ENCODE measurements around the gene OGFR. TPM values are rescaled to one million over a fixed set of nuclear protein-coding genes. Genes with fewer than 3 reads are reported as not detected.

Gene OGFR
- 38.6 to 50.9 TPM (median 47.4 TPM) in 5 replicates for total RNA-seq (2022; extraction: Qiagen RNA extraction)

DNA sequence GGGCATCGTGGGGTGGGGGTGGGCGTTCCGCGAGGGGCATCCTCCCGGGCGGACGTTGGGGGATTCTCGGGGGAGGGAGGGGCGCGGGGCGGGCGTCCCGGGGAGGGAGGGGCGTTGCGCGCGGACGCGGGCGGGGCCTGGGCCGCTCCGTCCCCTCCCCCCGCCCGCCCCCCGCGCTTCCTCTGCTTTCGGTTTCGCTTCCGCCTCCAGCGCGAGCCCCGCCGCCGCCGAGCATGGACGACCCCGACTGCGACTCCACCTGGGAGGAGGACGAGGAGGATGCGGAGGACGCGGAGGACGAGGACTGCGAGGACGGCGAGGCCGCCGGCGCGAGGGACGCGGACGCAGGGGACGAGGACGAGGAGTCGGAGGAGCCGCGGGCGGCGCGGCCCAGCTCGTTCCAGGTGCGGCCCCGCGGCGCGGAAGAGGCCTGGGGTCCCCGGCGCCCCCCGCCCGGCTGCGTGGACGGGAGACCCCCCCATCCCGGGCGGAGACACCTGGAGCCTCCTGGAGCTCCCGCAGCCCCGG lies at the start of gene OGFR:
OGFR (plus strand) TSS at position 209 of the 528 bp plus-strand sequence; CDS start at position 234, 25 bp downstream.

GRCh38 chr20:62816884-62817873 lies 12.5 kb downstream of the OGFR start, which contains the start of gene COL9A3:
TSS of gene COL9A3 (plus strand) at chr20:62817050. CDS start at chr20:62817065, 15 bp downstream.

GRCh38 chr20:62861726-62862336 lies 57.2 kb downstream of the OGFR start, which contains the start of gene TCFL5:
TSS of gene TCFL5 (minus strand) at chr20:62861822. CDS start at chr20:62861670, 152 bp downstream.

Other genes with a start within 250 kb of the OGFR start
- 6.4 to 9.8 TPM (median 9.0 TPM) in 5 replicates for gene SLCO4A1, start 162.3 kb upstream of the OGFR start, total RNA-seq (2022; extraction: Qiagen RNA extraction)
- gene NTSR1, start 96.0 kb upstream of the OGFR start, total RNA-seq (2022; extraction: Qiagen RNA extraction), result 0.09 to 0.17 TPM (median 0.16 TPM) in 5 replicates
- 21.3 to 25.8 TPM (median 23.7 TPM) in 5 replicates for gene MRGBP, start 8.4 kb upstream of the OGFR start, total RNA-seq (2022; extraction: Qiagen RNA extraction)
- gene COL9A3, start 12.2 kb downstream of the OGFR start, total RNA-seq (2022; extraction: Qiagen RNA extraction), result 0.37 to 0.84 TPM (median 0.55 TPM) in 5 replicates
- gene TCFL5, start 57.0 kb downstream of the OGFR start, total RNA-seq (2022; extraction: Qiagen RNA extraction), result 3.9 to 4.6 TPM (median 4.0 TPM) in 5 replicates
- gene DIDO1, start 121.7 kb downstream of the OGFR start, total RNA-seq (2022; extraction: Qiagen RNA extraction), result 20.3 to 25.8 TPM (median 23.8 TPM) in 5 replicates
- 21.3 to 23.2 TPM (median 21.8 TPM) in 5 replicates for gene GID8, start 133.3 kb downstream of the OGFR start, total RNA-seq (2022; extraction: Qiagen RNA extraction)
- gene SLC17A9, start 147.9 kb downstream of the OGFR start, total RNA-seq (2022; extraction: Qiagen RNA extraction), result 0.03 to 0.13 TPM (median 0.08 TPM) in 4 of 5 replicates, not detected in the other
- not detected in 5 replicates for gene BHLHE23, start 202.1 kb downstream of the OGFR start, total RNA-seq (2022; extraction: Qiagen RNA extraction)

All from A549 treated with CORT108297 at 1 μM for 4 hours (cell line).